Measurements from ENCODE around the gene RNF13.

RNF13 gene

GRCh38 chr3:150006794-150007193 lies 193.8 kb downstream of the RNF13 start:
- DNase-seq: no peak
